Progenitor cell of endocrine pancreas (in vitro differentiated cells): ENCODE data around the gene FNBP1L. TPM values are rescaled to one million over a fixed set of nuclear protein-coding genes. Genes with fewer than 3 reads are reported as not detected.

Experiments used
- DNase-seq: peaks from one replicate; pipeline ENCODE4 v3.0.0; 2021; ENCODE audit warnings: low spot score; ENCODE audit not compliant: unreplicated experiment
- H3K27ac Mint-ChIP-seq: 2 replicates; pipeline ENCODE4 v1.8.0; 2021; ENCODE audit warnings: mild to moderate bottlenecking, moderate library complexity, mixed read lengths
- H3K27me3 Mint-ChIP-seq: 2 replicates; pipeline ENCODE4 v1.8.0; 2021; ENCODE audit warnings: mixed read lengths
- H3K36me3 Mint-ChIP-seq: 2 replicates; pipeline ENCODE4 v1.8.0; 2022; ENCODE audit warnings: mixed read lengths; ENCODE audit not compliant: insufficient read depth
- H3K4me1 Mint-ChIP-seq: 2 replicates; pipeline ENCODE4 v1.8.0; 2021; ENCODE audit warnings: low read depth, mixed read lengths
- H3K4me3 Mint-ChIP-seq: 2 replicates; pipeline ENCODE4 v1.8.0; 2021; ENCODE audit warnings: low read depth, mild to moderate bottlenecking, moderate library complexity, mixed read lengths
- H3K9me3 Mint-ChIP-seq: 2 replicates; pipeline ENCODE4 v1.8.0; 2021; ENCODE audit warnings: low read depth, mixed read lengths
- CTCF ChIP-seq: fragments of 200-600 bp; sonication (generic); IDR thresholded peaks from one replicate; pipeline ENCODE4 v1.5.0; 2021; ENCODE audit warnings: antibody characterized with exemption, mild to moderate bottlenecking; ENCODE audit not compliant: unreplicated experiment
- total RNA-seq: library from RNA; stranded (reverse); gene quantifications from 2 replicates; pipeline ENCODE4 v1.2.1, GENCODE V29; 2021

Gene FNBP1L
- total RNA-seq, 1 donor from 2014 or later, result 136 TPM

GRCh38 chr1:93541045-93541444 lies 93.1 kb downstream of the FNBP1L start:
- Mint-ChIP-seq H3K36me3 (peaks cover 17% of the 10 kb centered on the region), H3K9me3 (no peaks in the 10 kb centered on the region), H3K4me1 (peaks cover 2% of the 10 kb centered on the region), H3K27ac (no peak overlapping the region), H3K27me3 (no peaks in the 10 kb centered on the region), H3K4me3 (no peak overlapping the region)
- no peak for DNase-seq
- no peak for TF ChIP-seq CTCF

GRCh38 chr1:93542398-93542797 lies 94.5 kb downstream of the FNBP1L start:
- Mint-ChIP-seq H3K4me3 (no peak overlapping the region), H3K36me3 (peaks cover 19% of the 10 kb centered on the region), H3K4me1 (peaks cover 5% of the 10 kb centered on the region), H3K27me3 (no peaks in the 10 kb centered on the region), H3K9me3 (no peaks in the 10 kb centered on the region), H3K27ac (no peak overlapping the region)
- no peak for DNase-seq
- TF ChIP-seq CTCF, result no peak

- Mint-ChIP-seq H3K27ac (peak overlapping the region; percentile 3), H3K4me1 (peaks cover 6% of the 10 kb centered on the region), H3K27me3 (no peaks in the 10 kb centered on the region), H3K36me3 (peaks cover 21% of the 10 kb centered on the region), H3K4me3 (no peak overlapping the region), H3K9me3 (no peaks in the 10 kb centered on the region)
- DNase-seq, result no peak
- no peak for TF ChIP-seq CTCF
Measured at GRCh38 chr1:93546162-93546863, 98.4 kb downstream of the FNBP1L start.

- Mint-ChIP-seq H3K36me3 (peaks cover 25% of the 10 kb centered on the region), H3K27me3 (no peaks in the 10 kb centered on the region)
- TF ChIP-seq CTCF, result no peak
Measured at GRCh38 chr1:93549131-93549530, 101.2 kb downstream of the FNBP1L start.

GRCh38 chr1:93549811-93550210 lies 101.9 kb downstream of the FNBP1L start:
- Mint-ChIP-seq H3K4me3 (no peak overlapping the region), H3K4me1 (peaks cover 35% of the 10 kb centered on the region), H3K36me3 (peaks cover 24% of the 10 kb centered on the region), H3K27ac (no peak overlapping the region), H3K9me3 (no peaks in the 10 kb centered on the region), H3K27me3 (no peaks in the 10 kb centered on the region)
- TF ChIP-seq CTCF, result no peak
- DNase-seq, result no peak

More at GRCh38 chr1:93549131-93549530, 101.2 kb downstream of the FNBP1L start:
- no peaks in the 10 kb centered on the region for H3K9me3 Mint-ChIP-seq
- no peak overlapping the region for H3K27ac Mint-ChIP-seq
- DNase-seq, result no peak
- H3K4me3 Mint-ChIP-seq, result no peak overlapping the region
- H3K4me1 Mint-ChIP-seq, result peaks cover 30% of the 10 kb centered on the region
